GM10248 (cell line): ENCODE data around the gene LYPD6B.
"Not testable (repeated sequence)": the region's sequence is repeated elsewhere in the genome, so short reads cannot be mapped to it uniquely, and the experiment has no call there.

Experiments used
- CTCF ChIA-PET: fragments of 300-600 bp; sonication (Branson Sonifier 250); formaldehyde crosslinking; extraction: SDS; loops from one replicate; lab custom pipeline; 2021; ENCODE audit warnings: antibody characterized with exemption; lab: Yijun Ruan, JAX
- POLR2A ChIA-PET: fragments of 350-650 bp; sonication (Branson Sonifier 250); formaldehyde crosslinking; extraction: SDS; loops from one replicate; lab custom pipeline; 2020; ENCODE audit warnings: antibody characterized with exemption; lab: Yijun Ruan, JAX
- DNase-seq: peaks from one replicate; pipeline ENCODE4 v3.0.0; 2012; ENCODE audit errors: extremely low spot score
- CTCF ChIP-seq: IDR thresholded peaks from 2 replicates; pipeline ENCODE4 v1.5.1; 2012; ENCODE audit warnings: mild to moderate bottlenecking, low read depth; ENCODE audit errors: extremely low read depth, missing control alignments, control extremely low read depth

The LYPD6B gene

DNA sequence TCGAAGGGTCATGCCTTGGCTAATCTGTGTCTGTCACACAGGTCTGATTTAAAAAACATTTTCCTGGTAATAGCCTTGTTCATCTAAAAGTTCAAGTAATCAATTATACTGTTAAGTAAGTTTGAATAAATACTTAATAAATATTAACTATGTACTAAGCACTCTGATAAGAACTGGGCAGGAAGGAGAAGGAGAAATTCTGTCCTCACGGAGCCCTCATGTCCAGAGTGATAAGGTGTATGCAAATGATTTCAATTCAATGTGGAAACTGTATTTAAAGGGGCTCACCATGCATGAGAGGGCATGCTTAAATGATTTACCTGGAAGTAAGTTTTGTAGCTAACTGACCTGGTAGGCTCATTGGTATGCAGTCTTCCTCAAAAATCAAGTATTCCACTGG is 197.9 kb downstream of the LYPD6B start:
- CTCF ChIA-PET, result no interaction called here
- no peak for TF ChIP-seq CTCF
- no peak for DNase-seq
- POLR2A ChIA-PET, result no interaction called here

- TF ChIP-seq CTCF, result no peak
- DNase-seq, result no peak
- POLR2A ChIA-PET, result no interaction called here
- CTCF ChIA-PET, result no interaction called here
These were observed 207.7 kb downstream of the LYPD6B start for GRCh38 chr2:149246186-149246585.

GRCh38 chr2:149251436-149251835 is 212.9 kb downstream of the LYPD6B start:
- POLR2A ChIA-PET, CTCF ChIA-PET, DNase-seq: not testable (repeated sequence)

DNA sequence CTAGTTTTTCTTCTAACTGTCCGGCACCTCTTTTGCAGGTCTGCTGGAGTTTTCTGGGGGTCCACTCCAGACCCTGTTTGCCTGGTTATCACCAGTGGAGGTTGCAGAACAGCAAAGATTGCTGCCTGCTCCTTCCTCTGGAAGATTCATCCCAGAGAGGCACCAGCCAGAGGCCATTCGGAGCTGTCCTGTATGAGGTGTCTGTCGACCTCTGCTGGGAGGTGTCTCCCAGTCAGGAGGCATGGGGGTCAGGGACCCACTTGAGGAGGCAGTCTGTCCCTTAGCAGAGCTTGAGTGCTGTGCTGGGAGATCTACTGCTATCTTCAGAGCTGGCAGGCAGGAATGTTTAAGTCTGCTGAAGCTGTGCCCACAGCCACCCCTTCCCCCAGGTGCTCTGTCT is 218.4 kb downstream of the LYPD6B start:
- POLR2A ChIA-PET, DNase-seq, CTCF ChIA-PET: not testable (repeated sequence)

- TF ChIP-seq CTCF, result no peak
- DNase-seq, result no peak
- CTCF ChIA-PET, result no interaction called here
- POLR2A ChIA-PET, result no interaction called here
These were observed 220.0 kb downstream of the LYPD6B start for GRCh38 chr2:149258531-149258930.

DNA sequence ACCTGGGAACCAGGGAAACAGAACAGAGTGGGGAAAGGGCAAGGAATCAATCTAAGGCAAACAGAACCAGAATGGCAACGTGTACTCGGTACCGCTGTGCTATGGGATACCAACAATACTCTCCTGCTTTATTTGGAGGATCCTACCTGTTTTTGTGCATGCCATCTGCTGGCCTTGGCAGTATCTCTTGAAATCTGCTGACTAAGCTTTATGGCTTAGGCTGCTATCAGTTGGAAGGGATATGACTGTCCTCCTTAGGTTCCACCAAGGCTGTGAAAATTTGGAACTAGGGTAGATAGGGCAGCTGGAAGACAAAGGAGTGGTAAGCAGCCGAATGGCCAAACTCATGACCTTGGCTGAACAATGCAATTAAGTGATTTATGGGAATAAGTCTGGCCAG is 220.6 kb downstream of the LYPD6B start:
- DNase-seq, result no peak
- no peak for TF ChIP-seq CTCF
- ChIA-PET POLR2A (no interaction called here), CTCF (no interaction called here)

DNA sequence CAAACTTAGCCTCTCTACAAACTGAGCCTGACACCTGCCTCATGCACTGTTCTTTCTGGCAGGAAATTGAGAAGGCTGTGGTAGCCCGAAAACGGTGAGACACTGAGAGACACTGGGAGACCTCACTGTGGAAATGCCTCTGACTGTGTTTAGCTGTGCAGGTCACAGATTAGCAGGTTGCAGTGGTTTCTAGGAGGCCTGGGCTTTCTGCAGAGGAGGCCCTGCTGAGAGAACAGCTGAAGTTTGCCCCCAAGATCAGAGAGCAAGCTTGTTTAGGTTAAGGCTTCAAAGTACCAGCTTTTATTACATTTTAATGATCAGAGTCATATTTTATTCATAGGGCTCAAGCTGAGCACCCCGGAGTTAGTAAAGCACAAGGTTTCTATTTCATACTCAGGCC is 223.2 kb downstream of the LYPD6B start:
- ChIA-PET POLR2A (interaction anchor here (0.6 kb wide), 1 partner anchor 86 kb away, joined by 6 read pairs; no protein-coding TSS in a partner anchor), CTCF (interaction anchor here (1.1 kb wide), 1 partner anchor 52 kb away, joined by 4 read pairs; no protein-coding TSS in a partner anchor)
- TF ChIP-seq CTCF, result no peak
- no peak for DNase-seq
